Activated CD8-positive, alpha-beta memory T cell treated with anti-CD3 and anti-CD28 coated beads for 48 hours (primary cell): ENCODE measurements around the gene DCAF8L2.
"Not testable (repeated sequence)": the region's sequence is repeated elsewhere in the genome, so short reads cannot be mapped to it uniquely, and the experiment has no call there.

Experiments
- DNase-seq, 3 experiments: peaks; one replicate each; pipeline ENCODE4 v3.0.0-alpha.2; 2020; ENCODE audit warnings: low read depth in 2 of 3, low spot score in 2 of 3

The DCAF8L2 gene

GRCh38 chrX:27590044-27590443, at the start of gene DCAF8L2:
DCAF8L2 (plus strand) TSS chrX:27590344; CDS start chrX:27746896, 156,552 bp downstream.
- DNase-seq, result no peak

- not testable (repeated sequence) for DNase-seq
Measured at GRCh38 chrX:27541161-27541560, 49.0 kb upstream of the DCAF8L2 start.

- DNase-seq, result no peak
Measured at GRCh38 chrX:27548624-27549023, 41.5 kb upstream of the DCAF8L2 start.

GRCh38 chrX:27549688-27550087, 40.5 kb upstream of the DCAF8L2 start:
- no peak for DNase-seq

- no peak for DNase-seq
Measured at GRCh38 chrX:27555514-27555913, 34.6 kb upstream of the DCAF8L2 start.

- DNase-seq, result no peak
Measured at GRCh38 chrX:27565992-27566391, 24.2 kb upstream of the DCAF8L2 start.

- DNase-seq, result no peak
Measured at GRCh38 chrX:27571164-27571563, 19.0 kb upstream of the DCAF8L2 start.

GRCh38 chrX:27575565-27575964, 14.6 kb upstream of the DCAF8L2 start:
- no peak for DNase-seq

- no peak for DNase-seq
Measured at GRCh38 chrX:27583976-27584375, 6.2 kb upstream of the DCAF8L2 start.

- no peak for DNase-seq
Measured at GRCh38 chrX:27591938-27592337, 1.8 kb downstream of the DCAF8L2 start.

- no peak for DNase-seq
Measured at GRCh38 chrX:27597508-27597907, 7.4 kb downstream of the DCAF8L2 start.

GRCh38 chrX:27598312-27598711, 8.2 kb downstream of the DCAF8L2 start:
- DNase-seq, result no peak

- no peak for DNase-seq
Measured at GRCh38 chrX:27599928-27600327, 9.8 kb downstream of the DCAF8L2 start.

- no peak for DNase-seq
Measured at GRCh38 chrX:27600686-27601085, 10.5 kb downstream of the DCAF8L2 start.

GRCh38 chrX:27608671-27609070, 18.5 kb downstream of the DCAF8L2 start:
- no peak for DNase-seq

GRCh38 chrX:27619459-27619858, 29.3 kb downstream of the DCAF8L2 start:
- no peak for DNase-seq

GRCh38 chrX:27619975-27620374, 29.8 kb downstream of the DCAF8L2 start:
- no peak for DNase-seq

- DNase-seq, result no peak
Measured at GRCh38 chrX:27622883-27623282, 32.7 kb downstream of the DCAF8L2 start.

- DNase-seq, result no peak
Measured at GRCh38 chrX:27626066-27626465, 35.9 kb downstream of the DCAF8L2 start.

- DNase-seq, result no peak
Measured at GRCh38 chrX:27633328-27633727, 43.2 kb downstream of the DCAF8L2 start.

GRCh38 chrX:27656581-27656980, 66.4 kb downstream of the DCAF8L2 start:
- DNase-seq, result no peak

GRCh38 chrX:27660878-27661277, 70.7 kb downstream of the DCAF8L2 start:
- no peak for DNase-seq

GRCh38 chrX:27671234-27671633, 81.1 kb downstream of the DCAF8L2 start:
- DNase-seq, result no peak

GRCh38 chrX:27674491-27674890, 84.3 kb downstream of the DCAF8L2 start:
- DNase-seq, result no peak
